GM12875 (cell line): ENCODE data around the gene SV2C.

Experiments used
- H3K4me3 ChIP-seq: one replicate; pipeline ENCODE4 v1.5.1; 2011; ENCODE audit warnings: low read depth, low read length, control low read depth
- CTCF ChIP-seq: IDR thresholded peaks from 2 replicates; pipeline ENCODE4 v1.5.1; 2011; ENCODE audit warnings: low read depth, mild to moderate bottlenecking, control low read depth, inconsistent platforms, low read length, moderate library complexity, borderline replicate concordance; ENCODE audit not compliant: insufficient read depth

The SV2C gene

GRCh38 chr5:76134646-76135045 is 51.5 kb downstream of the SV2C start:
- TF ChIP-seq CTCF = no peak

GRCh38 chr5:76137887-76138542 is 54.8 kb downstream of the SV2C start:
- H3K4me3 ChIP-seq = no peak overlapping the region
- no peak for TF ChIP-seq CTCF

More at GRCh38 chr5:76134646-76135045, 51.5 kb downstream of the SV2C start:
- H3K4me3 ChIP-seq = no peak overlapping the region

- H3K4me3 ChIP-seq = no peak overlapping the region
- no peak for TF ChIP-seq CTCF
These were observed 60.7 kb downstream of the SV2C start for GRCh38 chr5:76143884-76144283.

- no peak for TF ChIP-seq CTCF
- no peak overlapping the region for H3K4me3 ChIP-seq
These were observed 61.5 kb downstream of the SV2C start for GRCh38 chr5:76144513-76145274.

- TF ChIP-seq CTCF = peak; percentile 62
- no peak overlapping the region for H3K4me3 ChIP-seq
These were observed 62.8 kb downstream of the SV2C start for GRCh38 chr5:76145945-76146344.

GRCh38 chr5:76149636-76150035 is 66.5 kb downstream of the SV2C start:
- H3K4me3 ChIP-seq = no peak overlapping the region
- no peak for TF ChIP-seq CTCF

GRCh38 chr5:76152161-76152560 is 69.0 kb downstream of the SV2C start:
- H3K4me3 ChIP-seq = no peak overlapping the region
- no peak for TF ChIP-seq CTCF
